ENCODE measurements around the gene GNAS-AS1.

- TF ChIP-seq CTCF (IDR thresholded peaks at IDR 0.05; ENCODE audit: low read depth, low read length), result no peak
- no peak for TF ChIP-seq POLR2A (IDR thresholded peaks at IDR 0.05; ENCODE audit: extremely low read depth, insufficient read length)
These were observed 12.5 kb upstream of the GNAS-AS1 start for GRCh38 chr20:58863044-58863790.

Measured in NB4 (cell line).